Measurements from ENCODE around the gene SPTSSA. TPM values are rescaled to one million over a fixed set of nuclear protein-coding genes. Genes with fewer than 3 reads are reported as not detected.

SPTSSA gene
- total RNA-seq, 1 donor from 2014 or later = 29.9 TPM

- no peak for DNase-seq (ENCODE audit: low spot score)
Observed at GRCh38 chr14:34472706-34473279, 10.8 kb upstream of the SPTSSA start.

GRCh38 chr14:34470319-34470718 lies 8.3 kb upstream of the SPTSSA start:
- DNase-seq (ENCODE audit: low spot score) = no peak

GRCh38 chr14:34466691-34467090 lies 4.7 kb upstream of the SPTSSA start:
- no peak for DNase-seq (ENCODE audit: low spot score)

- peak; percentile 12 for DNase-seq (ENCODE audit: low spot score)
Observed at GRCh38 chr14:34465069-34465859, 3.2 kb upstream of the SPTSSA start.

GRCh38 chr14:34463598-34463961 lies 1.5 kb upstream of the SPTSSA start:
- no peak for DNase-seq (ENCODE audit: low spot score)

- peak; percentile 62 for DNase-seq (ENCODE audit: low spot score)
Observed at GRCh38 chr14:34461334-34462131, 507 bp downstream of the SPTSSA start.

GRCh38 chr14:34460841-34461240 lies 1.2 kb downstream of the SPTSSA start:
- DNase-seq (ENCODE audit: low spot score) = peak; percentile 12

- no peak for DNase-seq (ENCODE audit: low spot score)
Observed at GRCh38 chr14:34460295-34460694, 1.7 kb downstream of the SPTSSA start.

- DNase-seq (ENCODE audit: low spot score) = no peak
Observed at GRCh38 chr14:34457186-34457585, 4.9 kb downstream of the SPTSSA start.

GRCh38 chr14:34453226-34453625 lies 8.8 kb downstream of the SPTSSA start:
- no peak for DNase-seq (ENCODE audit: low spot score)

- DNase-seq (ENCODE audit: low spot score) = no peak
Observed at GRCh38 chr14:34452258-34452822, 9.7 kb downstream of the SPTSSA start.

- no peak for DNase-seq (ENCODE audit: low spot score)
Observed at GRCh38 chr14:34450958-34451357, 11.1 kb downstream of the SPTSSA start.

- no peak for DNase-seq (ENCODE audit: low spot score)
Observed at GRCh38 chr14:34450542-34450915, 11.5 kb downstream of the SPTSSA start.

- DNase-seq (ENCODE audit: low spot score) = no peak
Observed at GRCh38 chr14:34449819-34450541, 12.1 kb downstream of the SPTSSA start.

- no peak for DNase-seq (ENCODE audit: low spot score)
Observed at GRCh38 chr14:34439090-34439489, 22.9 kb downstream of the SPTSSA start.

- DNase-seq (ENCODE audit: low spot score) = no peak
Observed at GRCh38 chr14:34438438-34438837, 23.6 kb downstream of the SPTSSA start.

GRCh38 chr14:34437729-34438080 lies 24.3 kb downstream of the SPTSSA start:
- DNase-seq (ENCODE audit: low spot score) = no peak

- no peak for DNase-seq (ENCODE audit: low spot score)
Observed at GRCh38 chr14:34436960-34437728, 24.9 kb downstream of the SPTSSA start.

- DNase-seq (ENCODE audit: low spot score) = no peak
Observed at GRCh38 chr14:34436118-34436905, 25.7 kb downstream of the SPTSSA start.

GRCh38 chr14:34433957-34434356 lies 28.1 kb downstream of the SPTSSA start:
- DNase-seq (ENCODE audit: low spot score) = no peak

All from umbilical cord (tissue), 2 donors.